ENCODE results near the gene SEZ6L2.

DNA sequence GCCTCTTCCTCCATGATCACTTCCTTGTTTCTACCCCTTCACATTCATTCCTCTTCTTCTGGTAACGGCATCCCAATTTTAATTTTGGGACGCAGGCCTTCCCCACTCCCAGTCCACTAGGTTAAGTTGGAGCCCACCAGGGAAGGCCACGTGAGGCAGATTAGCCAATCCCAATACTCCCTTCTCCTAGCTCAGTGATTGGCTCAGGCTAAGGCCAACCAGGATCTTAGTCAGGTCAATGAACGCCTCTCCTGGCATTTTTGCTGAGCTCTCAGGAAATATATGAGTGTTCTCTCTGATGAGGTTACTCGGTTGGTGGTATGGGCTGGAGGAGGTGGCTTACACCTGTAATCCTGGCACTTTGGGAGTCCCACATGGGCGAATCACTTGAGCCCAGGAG is 15.4 kb downstream of the SEZ6L2 start:
- TF ChIP-seq POLR2A (IDR thresholded peaks at IDR 0.05): no peak
- TF ChIP-seq, protein P1, sequence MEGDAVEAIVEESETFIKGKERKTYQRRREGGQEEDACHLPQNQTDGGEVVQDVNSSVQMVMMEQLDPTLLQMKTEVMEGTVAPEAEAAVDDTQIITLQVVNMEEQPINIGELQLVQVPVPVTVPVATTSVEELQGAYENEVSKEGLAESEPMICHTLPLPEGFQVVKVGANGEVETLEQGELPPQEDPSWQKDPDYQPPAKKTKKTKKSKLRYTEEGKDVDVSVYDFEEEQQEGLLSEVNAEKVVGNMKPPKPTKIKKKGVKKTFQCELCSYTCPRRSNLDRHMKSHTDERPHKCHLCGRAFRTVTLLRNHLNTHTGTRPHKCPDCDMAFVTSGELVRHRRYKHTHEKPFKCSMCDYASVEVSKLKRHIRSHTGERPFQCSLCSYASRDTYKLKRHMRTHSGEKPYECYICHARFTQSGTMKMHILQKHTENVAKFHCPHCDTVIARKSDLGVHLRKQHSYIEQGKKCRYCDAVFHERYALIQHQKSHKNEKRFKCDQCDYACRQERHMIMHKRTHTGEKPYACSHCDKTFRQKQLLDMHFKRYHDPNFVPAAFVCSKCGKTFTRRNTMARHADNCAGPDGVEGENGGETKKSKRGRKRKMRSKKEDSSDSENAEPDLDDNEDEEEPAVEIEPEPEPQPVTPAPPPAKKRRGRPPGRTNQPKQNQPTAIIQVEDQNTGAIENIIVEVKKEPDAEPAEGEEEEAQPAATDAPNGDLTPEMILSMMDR (IDR thresholded peaks at IDR 0.05): no peak

Measured in Peyer's patch (tissue), 4 donors.